Measurements from ENCODE around the gene HDAC10. TPM values are rescaled to one million over a fixed set of nuclear protein-coding genes. Genes with fewer than 3 reads are reported as not detected.

The HDAC10 gene
- 10 to 100 TPM; 46.1 to 47.6 TPM for total RNA-seq

- POLR2A ChIA-PET = interaction anchor here (1.2 to 3.4 kb wide), 8 partner anchors 11 to 370 kb away, joined by 3 to 15 read pairs (median 4); partner anchors contain the start of genes LMF2, MAPK12, NCAPH2 and SCO2
- H3K36me3 Mint-ChIP-seq = peaks cover 5% of the 10 kb centered on the region
- H3K27me3 Mint-ChIP-seq = no peaks in the 10 kb centered on the region
- peak within 1 kb of the TSS; percentile 84 for H3K4me3 Mint-ChIP-seq
- intact Hi-C loops (cut with micrococcal nuclease) = no loop called here
- H3K4me1 Mint-ChIP-seq (ENCODE audit: low read depth) = peaks cover 24% of the 10 kb centered on the region
- CTCF ChIA-PET = interaction anchor here (1.0 to 3.5 kb wide), 14 partner anchors 8 to 370 kb away, joined by 3 to 23 read pairs (median 6); partner anchors contain the start of genes DENND6B and SCO2
- H3K9me3 Mint-ChIP-seq = no peaks in the 10 kb centered on the region
- peak; percentile 91 for DNase-seq
- peak within 1 kb of the TSS; percentile 51 for H3K27ac Mint-ChIP-seq
These were observed at the start of gene HDAC10 for GRCh38 chr22:50250555-50251476. HDAC10 (minus strand) TSS chr22:50251265; CDS start chr22:50251032, 233 bp downstream.

DNA sequence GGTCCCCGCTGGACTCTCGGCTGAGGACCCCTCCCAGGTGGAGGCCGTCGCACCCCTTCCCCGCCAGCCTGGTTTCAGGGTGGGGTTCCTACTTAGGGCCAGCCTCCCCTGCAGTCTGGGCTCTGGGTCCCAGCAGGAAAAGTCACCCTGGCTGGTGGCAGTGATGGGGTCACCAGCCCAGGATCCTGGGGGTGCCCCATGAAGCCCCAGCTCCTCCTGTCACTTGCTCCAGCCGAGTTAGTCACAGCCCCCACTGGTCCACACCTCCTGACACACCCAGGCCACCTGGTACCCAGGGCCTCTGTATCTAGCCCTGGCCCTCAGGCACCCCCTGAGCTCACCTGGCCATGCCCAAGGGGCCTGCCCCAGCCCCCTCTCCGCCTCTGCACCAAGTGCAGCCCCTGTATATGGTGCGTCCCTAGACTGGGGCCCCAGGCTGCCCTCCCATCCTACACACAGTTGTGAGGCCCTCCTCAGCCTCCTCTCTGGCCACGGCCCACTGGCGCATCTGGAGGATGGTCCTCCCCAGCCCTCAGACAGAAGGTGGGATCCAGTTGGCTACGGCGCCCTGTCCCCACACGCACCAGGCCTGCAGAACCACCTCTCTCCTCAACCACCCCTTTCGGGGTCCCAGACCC, 49.7 kb upstream of the HDAC10 start:
- no peaks in the 10 kb centered on the region for H3K36me3 Mint-ChIP-seq
- H3K4me1 Mint-ChIP-seq (ENCODE audit: low read depth) = no peaks in the 10 kb centered on the region
- peaks cover 9% of the 10 kb centered on the region for H3K27me3 Mint-ChIP-seq
- no peaks in the 10 kb centered on the region for H3K9me3 Mint-ChIP-seq
- H3K27ac Mint-ChIP-seq = no peak overlapping the region
- intact Hi-C loops (cut with micrococcal nuclease) = no loop called here
- no peak for DNase-seq
- ChIA-PET CTCF (interaction anchor here (1.6 kb wide), 1 partner anchor 24 kb away, joined by 8 read pairs; no protein-coding TSS in a partner anchor), POLR2A (no interaction called here)
- H3K4me3 Mint-ChIP-seq = no peak overlapping the region

- Mint-ChIP-seq H3K4me3 (no peak overlapping the region), H3K4me1 (ENCODE audit: low read depth) (no peaks in the 10 kb centered on the region), H3K27ac (no peak overlapping the region), H3K9me3 (no peaks in the 10 kb centered on the region), H3K27me3 (peaks cover 7% of the 10 kb centered on the region), H3K36me3 (no peaks in the 10 kb centered on the region)
- ChIA-PET POLR2A (no interaction called here), CTCF (interaction anchor here (1.6 kb wide), 1 partner anchor 23 kb away, joined by 8 read pairs; no protein-coding TSS in a partner anchor)
- DNase-seq = no peak
- intact Hi-C loops (cut with micrococcal nuclease) = no loop called here
These were observed 48.9 kb upstream of the HDAC10 start for GRCh38 chr22:50299785-50300619.

- CTCF ChIA-PET = interaction anchor here (1.6 kb wide), 1 partner anchor 23 kb away, joined by 8 read pairs; no protein-coding TSS in a partner anchor
- no peak for DNase-seq
- no peaks in the 10 kb centered on the region for H3K4me1 Mint-ChIP-seq (ENCODE audit: low read depth)
- H3K9me3 Mint-ChIP-seq = no peaks in the 10 kb centered on the region
- no peak overlapping the region for H3K4me3 Mint-ChIP-seq
- no peak overlapping the region for H3K27ac Mint-ChIP-seq
- H3K36me3 Mint-ChIP-seq = no peaks in the 10 kb centered on the region
- peaks cover 5% of the 10 kb centered on the region for H3K27me3 Mint-ChIP-seq
- intact Hi-C loops (cut with micrococcal nuclease) = no loop called here
- POLR2A ChIA-PET = no interaction called here
These were observed 48.1 kb upstream of the HDAC10 start for GRCh38 chr22:50298937-50299784.

- POLR2A ChIA-PET = no interaction called here
- no peaks in the 10 kb centered on the region for H3K4me1 Mint-ChIP-seq (ENCODE audit: low read depth)
- no peak overlapping the region for H3K4me3 Mint-ChIP-seq
- no peaks in the 10 kb centered on the region for H3K9me3 Mint-ChIP-seq
- DNase-seq = no peak
- CTCF ChIA-PET = no interaction called here
- no peak overlapping the region for H3K27ac Mint-ChIP-seq
- H3K36me3 Mint-ChIP-seq = no peaks in the 10 kb centered on the region
- H3K27me3 Mint-ChIP-seq = peaks cover 5% of the 10 kb centered on the region
- intact Hi-C loops (cut with micrococcal nuclease) = no loop called here
These were observed 47.2 kb upstream of the HDAC10 start for GRCh38 chr22:50298266-50298637.

DNA sequence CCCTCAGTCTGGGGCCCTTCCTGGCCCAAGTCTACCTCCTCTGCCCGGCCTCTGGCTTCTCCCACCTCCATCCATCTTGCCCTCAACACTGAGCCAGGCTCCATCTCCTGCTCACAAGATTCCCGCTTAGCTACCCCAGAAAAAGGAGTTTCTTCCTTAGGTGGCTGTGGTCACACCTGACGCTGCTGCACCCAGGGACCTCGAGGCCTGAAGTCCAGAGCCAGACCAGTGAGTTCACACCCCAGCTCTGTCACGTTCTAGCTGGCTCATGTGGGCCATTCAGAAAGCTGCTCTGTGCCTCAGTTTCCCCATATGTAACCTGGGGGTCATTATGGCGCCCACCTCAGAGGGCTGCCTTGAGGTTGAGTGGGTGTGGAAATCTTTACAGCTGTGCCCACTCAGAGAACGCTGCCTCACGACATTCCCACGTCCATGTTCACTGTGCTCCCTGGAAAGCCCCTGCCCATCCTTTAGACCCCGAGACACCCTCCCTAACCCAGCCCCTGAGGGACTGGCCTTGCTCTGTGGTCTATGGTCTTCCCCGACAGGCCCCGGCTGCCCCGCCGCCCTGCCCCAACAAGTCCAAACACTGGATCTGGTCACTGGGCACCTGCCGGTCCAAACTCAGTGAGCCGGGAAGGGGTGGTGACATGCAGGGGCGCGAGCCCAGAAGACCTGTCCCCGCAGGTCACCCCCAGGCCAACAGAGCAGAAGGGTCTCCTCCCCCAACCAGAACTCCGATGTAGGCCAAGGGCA, 46.6 kb upstream of the HDAC10 start:
- no peak for DNase-seq
- H3K27me3 Mint-ChIP-seq = peaks cover 7% of the 10 kb centered on the region
- peaks cover 1% of the 10 kb centered on the region for H3K4me1 Mint-ChIP-seq (ENCODE audit: low read depth)
- no peak overlapping the region for H3K4me3 Mint-ChIP-seq
- no peaks in the 10 kb centered on the region for H3K9me3 Mint-ChIP-seq
- no peak overlapping the region for H3K27ac Mint-ChIP-seq
- POLR2A ChIA-PET = no interaction called here
- no peaks in the 10 kb centered on the region for H3K36me3 Mint-ChIP-seq
- intact Hi-C loops (cut with micrococcal nuclease) = no loop called here
- CTCF ChIA-PET = no interaction called here

DNA sequence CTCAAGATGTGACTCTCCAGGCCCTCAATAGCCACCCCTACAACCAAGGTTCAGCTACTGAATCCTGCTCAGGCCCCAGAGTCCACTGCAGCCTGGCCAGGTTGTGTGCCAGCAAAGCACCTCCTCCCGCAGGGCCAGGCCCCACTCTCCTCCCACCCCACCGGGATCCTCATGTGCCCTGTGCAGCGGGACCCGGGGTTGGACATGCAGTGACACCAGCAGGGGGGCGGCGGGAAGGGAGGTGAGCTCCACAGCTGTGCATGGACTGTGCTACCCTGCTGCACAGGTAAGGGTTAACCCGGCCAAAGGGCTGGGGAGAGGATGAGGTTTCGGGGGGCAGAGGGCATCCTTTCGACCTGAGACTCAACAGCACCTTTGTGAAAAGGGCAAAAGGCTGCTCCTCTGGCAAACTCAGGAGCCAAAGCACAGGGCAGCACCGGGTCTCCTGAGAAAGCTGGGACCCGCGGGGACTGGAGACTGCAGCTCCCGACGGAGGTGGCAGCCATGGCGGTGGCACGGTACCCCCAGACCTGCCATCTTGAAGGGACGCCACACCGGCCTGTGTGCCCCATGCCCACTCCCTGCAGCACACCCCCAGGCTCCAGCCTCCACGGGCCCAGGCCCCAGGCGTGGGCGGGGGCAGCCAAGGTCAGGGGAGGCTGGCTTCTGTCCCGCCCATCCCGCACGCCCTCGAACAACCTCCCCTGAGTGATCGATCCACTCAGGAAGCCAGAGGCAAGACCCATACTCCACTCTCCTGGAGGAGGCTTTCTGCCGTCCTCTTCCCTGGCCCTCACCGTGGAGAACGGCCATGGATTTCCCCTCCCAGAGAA, 45.8 kb upstream of the HDAC10 start:
- CTCF ChIA-PET = interaction anchor here (0.8 kb wide), 1 partner anchor 31 kb away, joined by 3 read pairs; no protein-coding TSS in a partner anchor
- intact Hi-C loops (cut with micrococcal nuclease) = no loop called here
- Mint-ChIP-seq H3K27me3 (peaks cover 10% of the 10 kb centered on the region), H3K9me3 (no peaks in the 10 kb centered on the region), H3K4me1 (ENCODE audit: low read depth) (peaks cover 3% of the 10 kb centered on the region), H3K27ac (no peak overlapping the region), H3K4me3 (no peak overlapping the region), H3K36me3 (no peaks in the 10 kb centered on the region)
- no peak for DNase-seq
- POLR2A ChIA-PET = no interaction called here

- no peak overlapping the region for H3K4me3 Mint-ChIP-seq
These were observed 43.2 kb upstream of the HDAC10 start for GRCh38 chr22:50294319-50294656.

GRCh38 chr22:50293441-50294318, 42.6 kb upstream of the HDAC10 start:
- POLR2A ChIA-PET = no interaction called here

More at GRCh38 chr22:50294319-50294656, 43.2 kb upstream of the HDAC10 start:
- Mint-ChIP-seq H3K27ac (no peak overlapping the region), H3K36me3 (no peaks in the 10 kb centered on the region), H3K4me1 (ENCODE audit: low read depth) (peaks cover 3% of the 10 kb centered on the region), H3K9me3 (no peaks in the 10 kb centered on the region), H3K27me3 (peaks cover 19% of the 10 kb centered on the region)
- ChIA-PET POLR2A (no interaction called here), CTCF (interaction anchor here (0.9 to 1.0 kb wide), 2 partner anchors 17 to 55 kb away, joined by 3 to 5 read pairs; no protein-coding TSS in a partner anchor)
- no peak for DNase-seq
- intact Hi-C loops (cut with micrococcal nuclease) = no loop called here

More at GRCh38 chr22:50293441-50294318, 42.6 kb upstream of the HDAC10 start:
- peaks cover 19% of the 10 kb centered on the region for H3K27me3 Mint-ChIP-seq
- CTCF ChIA-PET = interaction anchor here (0.9 to 1.0 kb wide), 2 partner anchors 17 to 55 kb away, joined by 3 to 5 read pairs; no protein-coding TSS in a partner anchor
- H3K27ac Mint-ChIP-seq = no peak overlapping the region
- H3K4me3 Mint-ChIP-seq = no peak overlapping the region
- intact Hi-C loops (cut with micrococcal nuclease) = no loop called here
- no peaks in the 10 kb centered on the region for H3K9me3 Mint-ChIP-seq
- no peaks in the 10 kb centered on the region for H3K36me3 Mint-ChIP-seq
- no peak for DNase-seq
- H3K4me1 Mint-ChIP-seq (ENCODE audit: low read depth) = peaks cover 3% of the 10 kb centered on the region

Data from activated CD4-positive, alpha-beta memory T cell treated with anti-CD3 and anti-CD28 coated beads for 36 hours (primary cell).